Karpas-422 (cell line): ENCODE results near the gene GYS1. TPM values are rescaled to one million over a fixed set of nuclear protein-coding genes. Genes with fewer than 3 reads are reported as not detected.
A peak's percentile ranks its signal among the peaks of the same experiment; 100 is the strongest.

Source experiments
- DNase-seq: peaks from one replicate; pipeline ENCODE4 v3.0.0-alpha.2; 2015
- H2AFZ ChIP-seq: fragments of 200-600 bp; sonication (generic); 2 replicates; pipeline ENCODE4 v1.6.1; 2014; ENCODE audit warnings: antibody characterized with exemption, low read length, mixed read lengths
- H3K27ac ChIP-seq: fragments of 200-600 bp; sonication (generic); 2 replicates; pipeline ENCODE4 v1.5.1; 2014; ENCODE audit warnings: mild to moderate bottlenecking, low read length, moderate library complexity
- H3K27me3 ChIP-seq: fragments of 200-600 bp; sonication (generic); 2 replicates; pipeline ENCODE4 v1.6.1; 2014; ENCODE audit warnings: low read length, mixed read lengths
- H3K36me3 ChIP-seq: fragments of 200-600 bp; sonication (generic); 2 replicates; pipeline ENCODE4 v1.6.1; 2014; ENCODE audit warnings: low read length, mixed read lengths; ENCODE audit not compliant: insufficient read depth
- H3K4me1 ChIP-seq: fragments of 200-600 bp; sonication (generic); 2 replicates; pipeline ENCODE4 v1.6.1; 2014; ENCODE audit warnings: mild to moderate bottlenecking, low read length, mixed read lengths
- H3K4me2 ChIP-seq: fragments of 200-600 bp; sonication (generic); 2 replicates; pipeline ENCODE4 v1.6.1; 2014; ENCODE audit warnings: low read length, low read depth, mild to moderate bottlenecking; ENCODE audit not compliant: poor library complexity, severe bottlenecking
- H3K4me3 ChIP-seq: fragments of 200-600 bp; sonication (generic); 2 replicates; pipeline ENCODE4 v1.5.1; 2014; ENCODE audit warnings: mild to moderate bottlenecking, antibody characterized with exemption, low read length, mixed read lengths
- H3K79me2 ChIP-seq: fragments of 200-600 bp; sonication (generic); 2 replicates; pipeline ENCODE4 v1.6.1; 2014; ENCODE audit warnings: mild to moderate bottlenecking, low read length, mixed read lengths
- H3K9ac ChIP-seq: fragments of 200-600 bp; sonication (generic); 2 replicates; pipeline ENCODE4 v1.6.0; 2014; ENCODE audit warnings: low read length
- H3K9me2 ChIP-seq: fragments of 200-600 bp; sonication (generic), shearing (Covaris generic); replicated peaks from 2 replicates; pipeline ENCODE4 v1.6.0; 2014; ENCODE audit warnings: mild to moderate bottlenecking, low read length, moderate library complexity; ENCODE audit not compliant: insufficient read depth
- H3K9me3 ChIP-seq: fragments of 300-700, 200-600 bp; sonication (generic); 2 replicates; pipeline ENCODE4 v1.6.1; 2014; ENCODE audit warnings: low read length, mixed read lengths
- H4K20me1 ChIP-seq: fragments of 200-600 bp; sonication (generic); 2 replicates; pipeline ENCODE4 v1.6.1; 2014; ENCODE audit warnings: mild to moderate bottlenecking, antibody characterized with exemption, low read length, low read depth; ENCODE audit not compliant: insufficient read depth
- total RNA-seq: library from RNA; depleted of rRNA; stranded (reverse); fragments of >200 nt; shearing (Covaris generic); gene quantifications from 2 replicates; pipeline ENCODE4 v1.2.3, GENCODE V29; 2014; ENCODE audit warnings: low replicate concordance

The GYS1 gene
- total RNA-seq, 1 experiment from 2014 or later, result 42.6 TPM

DNA sequence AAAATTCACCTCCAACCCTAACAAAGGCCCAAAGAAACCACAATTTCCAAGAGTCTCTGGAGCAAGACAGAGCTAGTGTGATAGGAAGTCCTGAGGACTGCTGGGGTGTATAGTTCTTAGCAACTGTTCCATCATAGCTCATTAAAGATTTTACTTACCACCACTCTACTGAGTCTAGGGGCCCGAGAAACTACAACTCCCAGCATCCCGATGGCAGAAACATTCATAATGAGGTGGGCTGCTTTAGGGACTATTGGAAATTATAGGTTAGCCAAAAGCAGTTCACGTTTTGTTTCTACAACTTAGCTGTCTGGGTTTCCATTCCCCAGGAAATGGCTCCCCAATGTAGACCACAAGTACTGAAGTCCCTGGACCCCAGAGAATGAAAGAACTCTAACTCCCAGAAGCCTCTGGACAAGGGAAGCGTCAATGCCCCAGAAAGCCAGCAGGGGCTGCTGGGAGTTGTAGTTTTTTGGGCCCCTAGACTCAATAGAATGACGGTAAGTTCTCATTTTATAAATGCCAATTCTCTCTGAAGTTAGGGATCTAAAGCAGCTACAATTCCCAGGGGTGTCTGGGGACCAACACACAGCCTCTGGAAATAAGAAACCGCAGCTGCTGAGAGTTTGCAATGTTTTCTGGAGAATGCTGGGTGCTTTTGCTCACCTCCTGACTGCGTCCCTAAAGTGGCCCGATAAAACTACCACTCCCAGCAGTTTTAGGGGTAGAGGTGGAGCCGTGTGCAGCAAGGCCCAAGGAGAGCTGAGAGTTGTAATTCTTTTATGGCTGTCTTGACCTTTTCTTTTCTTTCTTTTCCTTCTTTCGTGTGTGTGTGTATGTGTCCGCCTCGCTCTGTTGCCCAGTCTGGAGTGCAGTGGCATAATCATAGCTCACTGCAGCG is 16.9 kb downstream of the GYS1 start:
- Histone ChIP-seq H3K36me3 (peaks cover 26% of the 10 kb centered on the region), H3K4me3 (no peak overlapping the region), H2AFZ (no peak overlapping the region), H4K20me1 (no peaks in the 10 kb centered on the region), H3K4me1 (peaks cover 2% of the 10 kb centered on the region), H3K4me2 (no peak overlapping the region), H3K27ac (no peak overlapping the region), H3K9me3 (no peaks in the 10 kb centered on the region), H3K79me2 (no peaks in the 10 kb centered on the region), H3K9me2 (no peaks in the 10 kb centered on the region), H3K27me3 (no peaks in the 10 kb centered on the region), H3K9ac (no peak overlapping the region)
- peak; percentile 88 for DNase-seq

DNA sequence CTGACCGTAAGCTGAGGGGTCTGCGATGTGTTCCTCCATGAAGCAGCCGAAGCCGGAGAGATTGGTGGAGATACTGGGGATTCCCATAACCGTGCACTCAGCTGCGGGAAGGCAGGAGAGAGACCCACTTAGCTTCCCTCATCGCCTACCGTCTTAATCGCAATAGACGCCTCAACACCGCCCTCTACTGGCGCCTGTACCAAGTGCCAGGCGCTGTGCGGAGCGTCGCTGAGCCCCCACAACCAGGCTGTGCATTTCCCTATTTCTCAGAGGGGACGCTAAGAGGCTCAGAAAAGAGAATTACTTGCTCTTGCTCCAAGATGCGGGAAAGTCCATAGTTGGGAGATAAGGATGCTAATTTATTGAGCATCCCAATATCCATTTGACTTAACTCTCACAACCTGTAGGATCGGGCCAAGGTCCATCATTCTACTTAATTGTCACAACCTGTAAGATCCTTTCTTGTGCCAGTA is 22.1 kb downstream of the GYS1 start:
- H3K9me3 ChIP-seq, result no peaks in the 10 kb centered on the region
- DNase-seq, result peak; percentile 97
- no peak overlapping the region for H3K4me2 ChIP-seq
- no peaks in the 10 kb centered on the region for H3K27me3 ChIP-seq
- no peak overlapping the region for H3K27ac ChIP-seq
- H3K36me3 ChIP-seq, result peaks cover 44% of the 10 kb centered on the region
- H3K4me3 ChIP-seq, result no peak overlapping the region
- H3K9ac ChIP-seq, result no peak overlapping the region
- peaks cover 41% of the 10 kb centered on the region for H3K4me1 ChIP-seq
- H2AFZ ChIP-seq, result no peak overlapping the region
- no peaks in the 10 kb centered on the region for H3K9me2 ChIP-seq
- peaks cover 5% of the 10 kb centered on the region for H4K20me1 ChIP-seq
- peaks cover 5% of the 10 kb centered on the region for H3K79me2 ChIP-seq

GRCh38 chr19:48970139-48970766 is 22.9 kb downstream of the GYS1 start:
- no peak overlapping the region for H3K9ac ChIP-seq
- peaks cover 42% of the 10 kb centered on the region for H3K4me1 ChIP-seq
- peak; percentile 46 for DNase-seq
- peaks cover 11% of the 10 kb centered on the region for H3K79me2 ChIP-seq
- H3K27me3 ChIP-seq, result no peaks in the 10 kb centered on the region
- H3K36me3 ChIP-seq, result peaks cover 48% of the 10 kb centered on the region
- peaks cover 11% of the 10 kb centered on the region for H4K20me1 ChIP-seq
- H3K9me2 ChIP-seq, result no peaks in the 10 kb centered on the region
- no peaks in the 10 kb centered on the region for H3K9me3 ChIP-seq
- H3K27ac ChIP-seq, result peak overlapping the region; percentile 26; the same call in 1 of the 2 replicates
- H3K4me3 ChIP-seq, result no peak overlapping the region
- peak overlapping the region; percentile 34 for H3K4me2 ChIP-seq
- no peak overlapping the region for H2AFZ ChIP-seq

- Histone ChIP-seq H3K4me2 (peak overlapping the region; percentile 34), H3K36me3 (peaks cover 47% of the 10 kb centered on the region)
Measured at GRCh38 chr19:48969276-48970138, 23.6 kb downstream of the GYS1 start.

DNA sequence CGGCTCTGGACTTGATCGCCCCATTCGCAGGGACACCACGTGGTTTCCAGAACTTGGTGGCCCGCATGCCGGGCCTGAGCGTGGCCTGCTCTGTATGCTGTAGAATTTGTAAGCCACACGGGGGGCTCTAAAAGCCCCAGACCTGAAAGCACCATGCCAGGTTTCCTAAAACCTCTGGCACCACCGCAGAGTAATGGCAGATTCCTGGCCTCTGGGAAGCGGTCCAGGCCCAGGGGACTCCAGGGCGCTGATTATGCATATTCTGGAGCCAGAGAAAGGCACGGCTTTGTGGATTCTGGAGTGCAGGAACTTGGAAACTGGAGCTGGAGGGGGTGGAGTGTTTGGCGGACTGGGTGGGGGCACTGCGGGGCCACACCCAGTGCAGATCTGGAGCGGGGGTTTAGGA is 24.3 kb downstream of the GYS1 start:
- no peak overlapping the region for H2AFZ ChIP-seq
- H3K9me2 ChIP-seq, result no peaks in the 10 kb centered on the region
- no peak overlapping the region for H3K27ac ChIP-seq
- peaks cover 41% of the 10 kb centered on the region for H3K36me3 ChIP-seq
- H3K4me1 ChIP-seq, result peaks cover 52% of the 10 kb centered on the region
- H3K27me3 ChIP-seq, result no peaks in the 10 kb centered on the region
- peaks cover 12% of the 10 kb centered on the region for H4K20me1 ChIP-seq
- H3K9ac ChIP-seq, result no peak overlapping the region
- H3K79me2 ChIP-seq, result peaks cover 12% of the 10 kb centered on the region
- DNase-seq, result peak; percentile 60
- no peak overlapping the region for H3K4me3 ChIP-seq
- no peak overlapping the region for H3K4me2 ChIP-seq
- H3K9me3 ChIP-seq, result no peaks in the 10 kb centered on the region

More at GRCh38 chr19:48969276-48970138, 23.6 kb downstream of the GYS1 start:
- peak; percentile 98 for DNase-seq
- Histone ChIP-seq H3K9ac (no peak overlapping the region), H3K27me3 (no peaks in the 10 kb centered on the region), H3K79me2 (peaks cover 12% of the 10 kb centered on the region), H3K4me1 (peaks cover 45% of the 10 kb centered on the region), H3K9me2 (no peaks in the 10 kb centered on the region), H3K9me3 (no peaks in the 10 kb centered on the region), H4K20me1 (peaks cover 12% of the 10 kb centered on the region), H3K27ac (peak overlapping the region; percentile 26; the same call in 1 of the 2 replicates), H2AFZ (no peak overlapping the region), H3K4me3 (no peak overlapping the region)

- Histone ChIP-seq H2AFZ (no peak overlapping the region), H4K20me1 (peaks cover 12% of the 10 kb centered on the region), H3K9me3 (no peaks in the 10 kb centered on the region), H3K4me3 (no peak overlapping the region), H3K9ac (peak overlapping the region; percentile 29; the same call in 1 of the 2 replicates), H3K79me2 (peaks cover 12% of the 10 kb centered on the region), H3K4me2 (no peak overlapping the region), H3K27ac (peak overlapping the region; percentile 78), H3K9me2 (no peaks in the 10 kb centered on the region), H3K36me3 (peaks cover 37% of the 10 kb centered on the region), H3K27me3 (no peaks in the 10 kb centered on the region), H3K4me1 (peaks cover 58% of the 10 kb centered on the region)
- DNase-seq, result no peak
Measured at GRCh38 chr19:48968179-48968661, 24.9 kb downstream of the GYS1 start.

DNA sequence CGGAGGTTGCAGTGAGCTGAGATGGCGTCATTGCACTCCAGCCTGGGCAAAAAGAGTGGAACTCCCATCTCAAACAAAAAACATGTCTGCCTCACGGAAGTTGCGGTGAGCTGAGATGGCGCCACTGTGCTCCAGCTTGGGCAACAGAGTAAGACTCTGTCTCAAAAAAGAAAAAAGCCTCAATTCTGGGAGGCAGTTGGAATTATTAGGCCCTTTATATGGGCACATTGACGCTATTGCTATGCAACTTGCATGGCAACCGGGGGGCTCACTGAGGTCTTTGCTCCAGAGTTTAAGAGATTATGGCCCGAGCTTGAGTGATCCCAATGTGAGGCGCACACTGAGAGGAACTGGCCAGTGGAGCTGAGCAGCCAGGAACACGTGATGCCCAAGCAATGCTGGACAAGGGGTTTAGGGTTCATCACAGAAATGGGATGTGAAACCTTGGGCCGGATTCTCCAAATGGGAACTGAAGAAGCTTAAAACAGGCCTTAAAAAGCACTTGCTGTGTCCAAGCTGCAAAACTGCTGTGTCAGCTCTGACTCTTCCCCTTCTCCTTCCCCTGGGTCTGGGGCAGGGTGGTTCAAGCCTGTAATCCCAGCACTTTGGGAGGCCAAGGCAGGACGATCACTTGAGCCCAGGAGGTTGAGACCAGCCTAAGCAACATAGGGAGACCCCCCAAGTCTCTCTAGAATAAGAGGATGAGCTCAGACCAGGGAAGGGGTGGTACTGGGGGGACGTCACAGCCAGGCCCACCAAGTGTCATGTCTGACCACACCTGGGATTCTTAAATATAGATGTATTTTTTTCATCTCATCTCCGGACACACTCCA is 25.5 kb downstream of the GYS1 start:
- Histone ChIP-seq H3K27me3 (no peaks in the 10 kb centered on the region), H2AFZ (no peak overlapping the region), H3K4me3 (no peak overlapping the region; the same call in 1 of the 2 replicates), H3K27ac (peak overlapping the region; percentile 78), H4K20me1 (peaks cover 12% of the 10 kb centered on the region), H3K4me2 (no peak overlapping the region), H3K9me2 (no peaks in the 10 kb centered on the region), H3K4me1 (peaks cover 65% of the 10 kb centered on the region), H3K9me3 (no peaks in the 10 kb centered on the region), H3K36me3 (peaks cover 37% of the 10 kb centered on the region), H3K9ac (peak overlapping the region; percentile 29; the same call in 1 of the 2 replicates), H3K79me2 (peaks cover 12% of the 10 kb centered on the region)
- DNase-seq, result peak; percentile 92
